B cell (primary cell): ENCODE data around the gene SERINC5. TPM values are rescaled to one million over a fixed set of nuclear protein-coding genes. Genes with fewer than 3 reads are reported as not detected.

Source experiments
- ATAC-seq: fragments of 200-7000 bp; cut with Tn5 transposase; one replicate; pipeline ENCODE4 v1.10.0; 2021; ENCODE audit warnings: low read depth, mild to moderate bottlenecking, moderate number of reproducible peaks, moderate library complexity
- CTCF ChIA-PET: fragments of 350-600 bp; sonication (Branson Sonifier 250); formaldehyde crosslinking; loops from one replicate; lab custom pipeline; 2021; ENCODE audit warnings: antibody characterized with exemption, inconsistent platforms; lab: Charles Lee
- POLR2A ChIA-PET: fragments of 350-600 bp; sonication (Branson Sonifier 250); formaldehyde crosslinking; loops from one replicate; lab custom pipeline; 2021; ENCODE audit warnings: antibody characterized with exemption; lab: Charles Lee
- DNase-seq: peaks from one replicate; pipeline ENCODE4 v3.0.0; 2013
- H2AFZ ChIP-seq: 2 replicates; pipeline ENCODE4 v1.6.1; 2012; ENCODE audit warnings: mild to moderate bottlenecking, low read depth, low read length; ENCODE audit not compliant: insufficient read depth, poor library complexity, severe bottlenecking
- H3K27ac ChIP-seq, 2 donors: 1 replicate in 1 of 2; 2 replicates in 1 of 2; pipeline ENCODE4 v1.5.1; 2012 to 2013; ENCODE audit warnings: low read length in 2 of 2, mild to moderate bottlenecking in 2 of 2, moderate library complexity in 1 of 2
- H3K27me3 ChIP-seq, 4 experiments: fragments of 200-600 bp in 1 of 4; sonication (generic) in 1 of 4; replicated peaks in 1 of 4; 1 replicate in 2 of 4; 2 replicates in 2 of 4; pipeline versions ENCODE4 v1.6.1 to v1.7.0; 2013 to 2016; ENCODE audit warnings: low read length in 3 of 4, mild to moderate bottlenecking in 2 of 4, mixed read lengths in 1 of 4, moderate library complexity in 1 of 4; ENCODE audit not compliant: insufficient read depth in 4 of 4, control insufficient read depth in 3 of 4; ENCODE audit errors: control extremely low read depth in 1 of 4
- H3K36me3 ChIP-seq, 2 experiments: replicated peaks in 1 of 2; 1 replicate in 1 of 2; 2 replicates in 1 of 2; pipeline versions ENCODE4 v1.6.1 to v1.7.1; 2013; ENCODE audit warnings: low read length in 1 of 2; ENCODE audit not compliant: insufficient read depth in 2 of 2, control insufficient read depth in 1 of 2; ENCODE audit errors: control extremely low read depth in 1 of 2, extremely low read depth in 1 of 2
- H3K4me1 ChIP-seq, 2 donors: fragments of 200-600 bp in 1 of 2; sonication (generic) in 1 of 2; 1 replicate in 1 of 2; 2 replicates in 1 of 2; pipeline versions ENCODE4 v1.5.1 to v1.6.1; 2013 to 2017; ENCODE audit warnings: low read length in 2 of 2; ENCODE audit not compliant: control insufficient read depth in 2 of 2, insufficient read depth in 2 of 2
- H3K4me2 ChIP-seq: replicated peaks from 2 replicates; pipeline ENCODE3; 2012; ENCODE audit warnings: mild to moderate bottlenecking, low read depth, low read length; ENCODE audit not compliant: poor library complexity, severe bottlenecking
- H3K4me3 ChIP-seq, 5 experiments: fragments of 200-600 bp in 1 of 5; sonication (generic) in 1 of 5; 1 replicate in 3 of 5; 2 replicates in 2 of 5; pipeline versions ENCODE4 v1.5.1 to v1.7.0; 2011 to 2016; ENCODE audit warnings: low read length in 4 of 5, mild to moderate bottlenecking in 4 of 5, low read depth in 2 of 5, control low read depth in 1 of 5, moderate library complexity in 1 of 5; ENCODE audit not compliant: insufficient read depth in 1 of 5; ENCODE audit errors: control extremely low read depth in 1 of 5, extremely low read depth in 1 of 5
- H3K79me2 ChIP-seq: fragments of 200-600 bp; sonication (generic); one replicate; pipeline ENCODE4 v1.6.0; 2016; ENCODE audit warnings: low read length; ENCODE audit not compliant: control insufficient read depth, insufficient read depth
- H3K9ac ChIP-seq: fragments of 200-600 bp; sonication (generic); 2 replicates; pipeline ENCODE4 v1.6.1; 2017; ENCODE audit warnings: mild to moderate bottlenecking, low read length, moderate library complexity
- H3K9me3 ChIP-seq, 3 donors: one replicate each; pipeline versions ENCODE4 v1.6.1 to v1.7.1; 2013; ENCODE audit warnings: low read length in 2 of 3; ENCODE audit not compliant: control insufficient read depth in 2 of 3, insufficient read depth in 1 of 3; ENCODE audit errors: control extremely low read depth in 1 of 3
- H4K20me1 ChIP-seq: 2 replicates; pipeline ENCODE4 v1.6.0; 2012; ENCODE audit warnings: mild to moderate bottlenecking, low read length; ENCODE audit not compliant: insufficient read depth, control insufficient read depth, poor library complexity, severe bottlenecking
- H3K27ac Mint-ChIP-seq: one replicate; pipeline ENCODE4 v1.8.0; 2021; ENCODE audit warnings: mixed read lengths
- H3K27me3 Mint-ChIP-seq: one replicate; pipeline ENCODE4 v1.8.0; 2021; ENCODE audit warnings: mixed read lengths
- H3K4me1 Mint-ChIP-seq: one replicate; pipeline ENCODE4 v1.8.0; 2021; ENCODE audit warnings: mixed read lengths
- H3K4me3 Mint-ChIP-seq: one replicate; pipeline ENCODE4 v1.8.0; 2021; ENCODE audit warnings: mixed read lengths
- H3K9me3 Mint-ChIP-seq: one replicate; pipeline ENCODE4 v1.8.0; 2022; ENCODE audit warnings: mixed read lengths; ENCODE audit not compliant: insufficient read depth
- EZH2 ChIP-seq: IDR thresholded peaks from 2 replicates; pipeline ENCODE4 v1.6.1; 2012; ENCODE audit warnings: borderline replicate concordance, low read depth, mild to moderate bottlenecking, moderate library complexity, low read length; ENCODE audit not compliant: insufficient read depth, poor library complexity, severe bottlenecking
- WGBS: methylation state at CpG from one replicate; pipeline ENCODE4 v1.1.5; 2013; ENCODE audit warnings: missing lambda C conversion rate; ENCODE audit not compliant: insufficient coverage; 5-methylcytosine and 5-hydroxymethylcytosine counted together
- intact Hi-C: fragments of 100-400 bp; cut with micrococcal nuclease; formaldehyde crosslinking; loops from one replicate; pipeline ENCODE4 v1.10.0; 2022
- polyA plus RNA-seq: library from polyadenylated mRNA; depleted of rRNA; stranded (reverse); fragments of >200 nt; gene quantifications from 2 replicates; pipeline ENCODE4 v1.2.3, GENCODE V29; 2012
- total RNA-seq, 2 donors: library from RNA; stranded (reverse); fragments of 120-200 nt in 1 of 2; gene quantifications; 1 replicate in 1 of 2; 2 replicates in 1 of 2; pipeline versions ENCODE4 v1.2.3 to v1.2.4, GENCODE V29; 2013 to 2022
- TF ChIP-seq, protein P1 (sequence below): fragments of 200-600 bp; IDR thresholded peaks from one replicate; pipeline ENCODE4 v1.8.0; 2022; ENCODE audit warnings: antibody characterized with exemption, mild to moderate bottlenecking

SERINC5 gene
- total and polyA plus RNA-seq, 2 donors (not counting 1 experiment from before 2014, with no cell fraction given): 2.4 to 9.5 TPM

DNA sequence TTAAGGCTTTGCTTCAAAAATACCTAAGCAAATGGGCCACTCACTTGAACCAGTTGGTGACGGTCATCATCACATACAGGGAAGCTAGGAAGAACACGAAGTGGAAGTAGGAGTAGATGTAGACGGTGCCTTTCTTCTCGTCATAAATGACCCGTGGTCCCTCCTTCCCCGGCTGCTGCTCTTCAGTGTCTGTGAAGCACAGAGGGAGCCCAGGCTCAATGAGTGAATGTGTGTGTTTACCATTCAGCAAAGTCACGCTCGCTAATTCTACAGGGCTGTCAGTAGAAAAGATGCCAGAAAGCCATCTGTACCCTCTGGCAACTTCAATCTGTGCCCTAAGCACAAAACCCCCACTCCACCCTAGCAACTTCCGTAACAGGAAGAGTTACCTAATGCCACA, 109.8 kb downstream of the SERINC5 start:
- ChIA-PET POLR2A (no interaction called here), CTCF (interaction anchor here (2.1 kb wide), 1 partner anchor 10 kb away, joined by 9 read pairs; no protein-coding TSS in a partner anchor)
- H3K4me2 ChIP-seq: no peak overlapping the region
- intact Hi-C loops: no loop called here
- H3K4me1 ChIP-seq: peaks cover 12 to 16% of the 10 kb centered on the region in 2 donors
- 92% methylated on average over 5 of the region's 9 CpGs for WGBS
- no peak overlapping the region for H3K4me3 ChIP-seq
- H3K79me2 ChIP-seq: no peaks in the 10 kb centered on the region
- ATAC-seq (no peak), DNase-seq (no peak)
- no peaks in the 10 kb centered on the region for H3K27me3 ChIP-seq
- no peaks in the 10 kb centered on the region for H3K27me3 Mint-ChIP-seq
- TF ChIP-seq, protein P1, sequence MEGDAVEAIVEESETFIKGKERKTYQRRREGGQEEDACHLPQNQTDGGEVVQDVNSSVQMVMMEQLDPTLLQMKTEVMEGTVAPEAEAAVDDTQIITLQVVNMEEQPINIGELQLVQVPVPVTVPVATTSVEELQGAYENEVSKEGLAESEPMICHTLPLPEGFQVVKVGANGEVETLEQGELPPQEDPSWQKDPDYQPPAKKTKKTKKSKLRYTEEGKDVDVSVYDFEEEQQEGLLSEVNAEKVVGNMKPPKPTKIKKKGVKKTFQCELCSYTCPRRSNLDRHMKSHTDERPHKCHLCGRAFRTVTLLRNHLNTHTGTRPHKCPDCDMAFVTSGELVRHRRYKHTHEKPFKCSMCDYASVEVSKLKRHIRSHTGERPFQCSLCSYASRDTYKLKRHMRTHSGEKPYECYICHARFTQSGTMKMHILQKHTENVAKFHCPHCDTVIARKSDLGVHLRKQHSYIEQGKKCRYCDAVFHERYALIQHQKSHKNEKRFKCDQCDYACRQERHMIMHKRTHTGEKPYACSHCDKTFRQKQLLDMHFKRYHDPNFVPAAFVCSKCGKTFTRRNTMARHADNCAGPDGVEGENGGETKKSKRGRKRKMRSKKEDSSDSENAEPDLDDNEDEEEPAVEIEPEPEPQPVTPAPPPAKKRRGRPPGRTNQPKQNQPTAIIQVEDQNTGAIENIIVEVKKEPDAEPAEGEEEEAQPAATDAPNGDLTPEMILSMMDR: no peak
- no peak for TF ChIP-seq EZH2
- H2AFZ ChIP-seq: no peak overlapping the region
- H3K4me3 Mint-ChIP-seq: no peak overlapping the region
- H3K27ac Mint-ChIP-seq: no peak overlapping the region
- H3K9me3 Mint-ChIP-seq: no peaks in the 10 kb centered on the region
- H3K9ac ChIP-seq: no peak overlapping the region
- no peaks in the 10 kb centered on the region for H3K36me3 ChIP-seq
- no peaks in the 10 kb centered on the region for H4K20me1 ChIP-seq
- no peak overlapping the region for H3K27ac ChIP-seq
- peaks cover 20% of the 10 kb centered on the region for H3K4me1 Mint-ChIP-seq
- no peaks in the 10 kb centered on the region for H3K9me3 ChIP-seq

DNA sequence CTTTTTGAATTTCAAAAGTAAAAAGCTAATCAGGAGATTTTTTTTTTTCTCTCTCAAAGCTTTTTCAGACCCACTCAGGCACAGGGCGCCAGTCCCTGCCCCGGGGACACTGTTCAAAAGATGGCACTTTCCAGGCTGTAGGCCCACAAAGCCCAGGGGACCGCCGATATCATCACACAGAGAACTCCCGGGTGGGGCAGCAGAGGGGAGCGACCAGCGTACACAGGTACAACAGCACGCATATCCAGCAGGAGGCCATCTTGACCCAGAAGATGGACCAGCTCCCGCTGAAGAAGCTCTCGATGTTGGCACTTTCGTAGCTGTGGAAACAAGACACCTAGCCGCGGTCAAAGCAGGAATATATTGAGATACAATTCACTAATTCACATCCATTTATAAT, 112.4 kb downstream of the SERINC5 start:
- 40% methylated on average over 13 of the region's 13 CpGs for WGBS
- no peak overlapping the region for H3K27ac ChIP-seq
- ChIA-PET POLR2A (no interaction called here), CTCF (interaction anchor here (1.0 kb wide), 1 partner anchor 20 kb away, joined by 3 read pairs; no protein-coding TSS in a partner anchor)
- H3K4me3 Mint-ChIP-seq: peak overlapping the region; percentile 13
- no peak for TF ChIP-seq EZH2
- TF ChIP-seq, protein P1: no peak
- ATAC-seq: peak; percentile 57
- H3K36me3 ChIP-seq: no peaks in the 10 kb centered on the region
- H3K4me3 ChIP-seq: no peak overlapping the region
- H3K4me2 ChIP-seq: peak overlapping the region; percentile 35
- no peaks in the 10 kb centered on the region for H3K9me3 Mint-ChIP-seq
- H3K27me3 ChIP-seq: no peaks in the 10 kb centered on the region
- no peaks in the 10 kb centered on the region for H3K79me2 ChIP-seq
- H3K4me1 Mint-ChIP-seq: peaks cover 20% of the 10 kb centered on the region
- H2AFZ ChIP-seq: peak overlapping the region; percentile 40
- no peaks in the 10 kb centered on the region for H3K27me3 Mint-ChIP-seq
- no peak for DNase-seq
- no peaks in the 10 kb centered on the region for H4K20me1 ChIP-seq
- H3K9ac ChIP-seq: peak overlapping the region; percentile 31
- H3K9me3 ChIP-seq: no peaks in the 10 kb centered on the region
- intact Hi-C loops: no loop called here
- peaks cover 12 to 16% of the 10 kb centered on the region in 2 donors for H3K4me1 ChIP-seq
- H3K27ac Mint-ChIP-seq: no peak overlapping the region
